ENCODE results near the gene LRRC23. TPM values are rescaled to one million over a fixed set of nuclear protein-coding genes. Genes with fewer than 3 reads are reported as not detected.

Gene LRRC23
- total and polyA plus RNA-seq, 9 of the 15 experiments (the other 6 are each of a cell fraction or from before 2014, with no cell fraction given), result 2.2 to 7.0 (median 3.0) TPM

GRCh38 chr12:6858799-6859198 lies 45.8 kb upstream of the LRRC23 start:
- Histone ChIP-seq H3K9me1 (ENCODE audit: control insufficient read depth, insufficient read depth, low read length) (peaks cover 3% of the 10 kb centered on the region), H3K4me3 (no peak overlapping the region), H3K79me2 (ENCODE audit: control insufficient read depth, insufficient read depth, low read length) (peaks cover 15% of the 10 kb centered on the region), H2AFZ (ENCODE audit: low read depth, low read length) (no peak overlapping the region), H3K36me3 (ENCODE audit: control insufficient read depth, insufficient read depth, low read length) (peaks cover 90% of the 10 kb centered on the region), H3K27me3 (ENCODE audit: control insufficient read depth in 2 of 2, insufficient read depth in 2 of 2, low read length in 2 of 2) (no peaks in the 10 kb centered on the region), H3K4me2 (ENCODE audit: insufficient read depth, low read length) (no peak overlapping the region), H3K4me1 (replicated peaks in 1 of 2; ENCODE audit: control insufficient read depth in 2 of 2, insufficient read depth in 2 of 2, low read length in 2 of 2) (peaks cover 4 to 5% of the 10 kb centered on the region in 2 experiments; a peak in 3 of 5 replicates), H3K27ac (ENCODE audit: extremely low read depth, low read depth, low read length) (no peak overlapping the region), H3K9ac (ENCODE audit: insufficient read depth in 1 of 2, low read depth in 2 of 2, low read length in 2 of 2) (no peak overlapping the region), H3K9me3 (replicated peaks; ENCODE audit: control insufficient read depth, insufficient read depth, low read depth, low read length) (no peaks in the 10 kb centered on the region), H4K20me1 (replicated peaks; ENCODE audit: control insufficient read depth, insufficient read depth, low read length) (no peaks in the 10 kb centered on the region)
- in situ Hi-C loops (cut with MboI) (no loop called here), intact Hi-C loops (cut with micrococcal nuclease) (no loop called here)
- CTCF ChIA-PET (ENCODE audit: low intra/inter-chr PET ratio), result no interaction called here
- no peak for FAIRE-seq
- ATAC-seq, result no peak
- no peak for DNase-seq (ENCODE audit: extremely low read depth in 1 of 4, low spot score in 3 of 4)
- 56% methylated on average over 1 of the region's 2 CpGs for WGBS (ENCODE audit: insufficient coverage, low coverage, missing lambda C conversion rate)
- TF ChIP-seq NFE2L1 (tag; IDR thresholded peaks at IDR 0.05; ENCODE audit: borderline replicate concordance, low read depth) (no peak), PREB (CRISPR knock-in tag; IDR thresholded peaks at IDR 0.05) (no peak), ARHGAP35 (IDR thresholded peaks at IDR 0.05; ENCODE audit: partially characterized antibody) (no peak), CLOCK (CRISPR knock-in tag; IDR thresholded peaks at IDR 0.05; ENCODE audit: borderline replicate concordance) (no peak), ZNF212 (CRISPR knock-in tag; IDR thresholded peaks at IDR 0.05) (no peak)
- POLR2A ChIA-PET, result interaction anchor here (0.9 kb wide), 1 partner anchor 10 kb away, joined by 5 read pairs; no protein-coding TSS in a partner anchor
- no TSS peak for BruUV-seq (replicated peaks)
